SK-N-SH (cell line): ENCODE measurements around the gene PLCG1. TPM values are rescaled to one million over a fixed set of nuclear protein-coding genes. Genes with fewer than 3 reads are reported as not detected.

Experiments used
- CTCF ChIA-PET: fragments of 300-600, 350-600 bp; formaldehyde crosslinking; extraction: SDS; loops from one replicate; lab custom pipeline; 2021; lab: Yijun Ruan, JAX
- POLR2A ChIA-PET: fragments of 350-600 bp; sonication (Branson Sonifier 250); formaldehyde crosslinking; extraction: SDS; loops from one replicate; lab custom pipeline; 2020; ENCODE audit warnings: antibody characterized with exemption, inconsistent platforms; lab: Yijun Ruan, JAX
- DNase-seq: peaks from one replicate; pipeline ENCODE4 v3.0.0; 2012
- H2AFZ ChIP-seq: fragments of 200-600 bp; sonication (generic); 2 replicates; pipeline ENCODE4 v1.8.1; 2016; ENCODE audit warnings: antibody characterized with exemption, mild to moderate bottlenecking, low read depth
- H3F3A ChIP-seq: fragments of 200-600 bp; sonication (generic); replicated peaks from 2 replicates; pipeline ENCODE3; 2016; ENCODE audit warnings: antibody characterized with exemption, mild to moderate bottlenecking; ENCODE audit not compliant: insufficient read depth
- H3K27ac ChIP-seq, 2 experiments: fragments of 200-500 bp in 1 of 2; fragments of 200-600 bp in 1 of 2; sonication (Bioruptor generic) in 1 of 2; sonication (generic), shearing (Covaris generic) in 1 of 2; 2 replicates each; pipeline versions ENCODE4 v1.5.1 to v1.6.1; 2014 to 2016; ENCODE audit warnings: low read depth in 2 of 2, inconsistent platforms in 1 of 2, low read length in 1 of 2, mild to moderate bottlenecking in 1 of 2, mixed read lengths in 1 of 2
- H3K27me3 ChIP-seq: fragments of 200-600 bp; sonication (generic), shearing (Covaris generic); 2 replicates; pipeline ENCODE4 v1.6.1; 2016; ENCODE audit warnings: mixed run types; ENCODE audit not compliant: insufficient read depth
- H3K36me3 ChIP-seq, 2 experiments: fragments of 200-500 bp in 1 of 2; fragments of 200-600 bp in 1 of 2; sonication (Bioruptor generic) in 1 of 2; sonication (generic) in 1 of 2; replicated peaks in 1 of 2; 2 replicates each; pipeline versions ENCODE3 to v1.5.1; 2014 to 2016; ENCODE audit warnings: low read length in 1 of 2, mild to moderate bottlenecking in 1 of 2; ENCODE audit not compliant: insufficient read depth in 2 of 2, control insufficient read depth in 1 of 2
- H3K4me1 ChIP-seq, 2 experiments: fragments of 200-500 bp in 1 of 2; fragments of 200-600 bp in 1 of 2; sonication (Bioruptor generic) in 1 of 2; sonication (generic), shearing (Covaris generic) in 1 of 2; 2 replicates each; pipeline versions ENCODE4 v1.5.1 to v1.6.1; 2014 to 2016; ENCODE audit warnings: low read depth in 1 of 2, low read length in 1 of 2, mixed run types in 1 of 2; ENCODE audit not compliant: insufficient read depth in 2 of 2, control insufficient read depth in 1 of 2
- H3K4me2 ChIP-seq: fragments of 200-600 bp; sonication (generic), shearing (Covaris generic); 2 replicates; pipeline ENCODE4 v1.6.1; 2017; ENCODE audit warnings: mixed run types
- H3K4me3 ChIP-seq, 2 experiments: fragments of 200-500 bp in 1 of 2; fragments of 200-600 bp in 1 of 2; sonication (Bioruptor generic) in 1 of 2; sonication (generic), shearing (Covaris generic) in 1 of 2; 2 replicates each; pipeline versions ENCODE4 v1.5.1 to v1.8.1; 2014 to 2016; ENCODE audit warnings: low read depth in 2 of 2, inconsistent platforms in 1 of 2, low read length in 1 of 2, mild to moderate bottlenecking in 1 of 2, mixed read lengths in 1 of 2, moderate library complexity in 1 of 2
- H3K79me2 ChIP-seq: fragments of 200-600 bp; sonication (generic); 2 replicates; pipeline ENCODE4 v1.8.1; 2017; ENCODE audit warnings: mild to moderate bottlenecking; ENCODE audit not compliant: insufficient read depth
- H3K9ac ChIP-seq: fragments of 200-600 bp; sonication (generic); 2 replicates; pipeline ENCODE4 v1.6.1; 2017; ENCODE audit warnings: mixed run types
- H3K9me2 ChIP-seq: fragments of 200-600 bp; sonication (generic); 2 replicates; pipeline ENCODE4 v1.6.1; 2017; ENCODE audit warnings: mixed run types
- H3K9me3 ChIP-seq: fragments of 200-600 bp; sonication (generic); 2 replicates; pipeline ENCODE4 v1.6.1; 2017; ENCODE audit warnings: mixed run types, mild to moderate bottlenecking, moderate library complexity
- H4K20me1 ChIP-seq: fragments of 200-600 bp; sonication (generic); 2 replicates; pipeline ENCODE4 v1.6.1; 2017; ENCODE audit warnings: mild to moderate bottlenecking, mixed run types; ENCODE audit not compliant: insufficient read depth
- CHD2 ChIP-seq: fragments of 150-350 bp; IDR thresholded peaks from 2 replicates; pipeline ENCODE4 v1.6.1; 2018; ENCODE audit warnings: low read length; ENCODE audit not compliant: partially characterized antibody
- ELF1 ChIP-seq: IDR thresholded peaks from 2 replicates; pipeline ENCODE4 v1.4.0; 2012
- EZH2phosphoT487 ChIP-seq: fragments of 200-600 bp; sonication (generic); IDR thresholded peaks from 2 replicates; pipeline ENCODE4 v1.6.1; 2017; ENCODE audit warnings: low read depth, mixed run types, mild to moderate bottlenecking, antibody characterized with exemption, moderate library complexity, borderline replicate concordance
- FOSL2 ChIP-seq: IDR thresholded peaks from 2 replicates; pipeline ENCODE4 v1.4.0; 2012; ENCODE audit warnings: low read depth, mild to moderate bottlenecking, moderate library complexity, borderline replicate concordance
- FOXM1 ChIP-seq: IDR thresholded peaks from 2 replicates; pipeline ENCODE4 v1.4.0; 2012; ENCODE audit warnings: low read depth, mild to moderate bottlenecking
- GABPA ChIP-seq: IDR thresholded peaks from 2 replicates; pipeline ENCODE4 v1.4.0; 2012; ENCODE audit warnings: low read depth, mild to moderate bottlenecking
- GATA2 ChIP-seq: sonication (generic); formaldehyde crosslinking; IDR thresholded peaks from 2 replicates; pipeline ENCODE4 v1.5.0; 2020; ENCODE audit warnings: mild to moderate bottlenecking, missing genetic modification reagents
- MEF2A ChIP-seq: IDR thresholded peaks from 2 replicates; pipeline ENCODE4 v1.4.0; 2012; ENCODE audit warnings: low read depth, borderline replicate concordance
- MXI1 ChIP-seq: IDR thresholded peaks from 2 replicates; pipeline ENCODE4 v1.6.1; 2012; ENCODE audit warnings: mild to moderate bottlenecking, low read depth, low read length, improper control_type of control experiment
- NFIC ChIP-seq: IDR thresholded peaks from 2 replicates; pipeline ENCODE4 v1.4.0; 2012; ENCODE audit warnings: borderline replicate concordance
- POLR2AphosphoS5 ChIP-seq: IDR thresholded peaks from 2 replicates; pipeline ENCODE4 v1.6.1; 2012; ENCODE audit warnings: low read depth, low read length
- RAD21 ChIP-seq: IDR thresholded peaks from 2 replicates; pipeline ENCODE4 v1.6.1; 2012; ENCODE audit warnings: mild to moderate bottlenecking, low read length
- RCOR1 ChIP-seq: fragments of 150-350 bp; IDR thresholded peaks from 2 replicates; pipeline ENCODE4 v1.6.1; 2017; ENCODE audit warnings: antibody characterized with exemption, low read length
- SMC3 ChIP-seq: IDR thresholded peaks from 2 replicates; pipeline ENCODE4 v1.6.1; 2012; ENCODE audit warnings: low read depth, low read length, improper control_type of control experiment
- TAF1 ChIP-seq: IDR thresholded peaks from 2 replicates; pipeline ENCODE4 v1.6.1; 2012; ENCODE audit warnings: low read depth, mild to moderate bottlenecking, low read length, moderate library complexity, borderline replicate concordance
- TCF12 ChIP-seq: IDR thresholded peaks from 2 replicates; pipeline ENCODE4 v1.4.0; 2012
- YY1 ChIP-seq: IDR thresholded peaks from 2 replicates; pipeline ENCODE4 v1.4.0; 2012; ENCODE audit warnings: low read depth, mild to moderate bottlenecking
- WGBS: methylation state at CpG from one replicate; pipeline ENCODE4 v1.1.6; 2017; ENCODE audit warnings: low lambda C conversion rate; 5-methylcytosine and 5-hydroxymethylcytosine counted together
- polyA plus RNA-seq, 3 experiments: library from polyadenylated mRNA; depleted of rRNA; stranded (reverse); fragments of >200 nt; gene quantifications; 2 replicates each; pipeline ENCODE4 v1.2.3, GENCODE V29; 2012
- TF ChIP-seq, protein P1 (sequence below): IDR thresholded peaks from 2 replicates; pipeline ENCODE4 v1.6.1; 2012; ENCODE audit warnings: mild to moderate bottlenecking, low read depth, low read length, moderate library complexity
- TF ChIP-seq, protein P2 (sequence below): IDR thresholded peaks from 2 replicates; pipeline ENCODE4; 2012
- TF ChIP-seq, protein P3 (sequence below): fragments of 200-600 bp; sonication (generic); IDR thresholded peaks from 2 replicates; pipeline ENCODE4 v1.6.1; 2017; ENCODE audit warnings: antibody characterized with exemption, mild to moderate bottlenecking, moderate library complexity

The PLCG1 gene
- polyA plus RNA-seq, 1 of the 3 experiments (the other 2 are of a cell fraction): 81.4 TPM

DNA sequence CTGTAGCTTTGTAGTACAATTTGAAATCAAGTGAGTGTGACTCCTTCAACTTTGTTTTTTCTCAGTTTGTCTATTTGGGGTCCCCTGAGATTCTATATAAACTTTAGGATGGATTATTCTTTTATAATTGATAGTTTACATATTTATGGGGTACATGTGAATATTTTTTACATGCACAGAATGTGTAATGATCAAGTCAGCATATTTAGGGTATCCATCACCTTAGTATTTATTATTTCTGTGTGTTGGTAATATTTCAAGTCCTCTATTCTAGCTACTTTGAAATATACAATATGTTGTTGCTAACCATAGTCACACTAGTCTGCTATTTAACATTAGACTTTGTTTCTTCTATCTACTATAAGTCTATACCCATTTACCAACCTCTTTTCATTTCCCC lies 50.3 kb downstream of the PLCG1 start (continued):
- TF ChIP-seq, protein P1, sequence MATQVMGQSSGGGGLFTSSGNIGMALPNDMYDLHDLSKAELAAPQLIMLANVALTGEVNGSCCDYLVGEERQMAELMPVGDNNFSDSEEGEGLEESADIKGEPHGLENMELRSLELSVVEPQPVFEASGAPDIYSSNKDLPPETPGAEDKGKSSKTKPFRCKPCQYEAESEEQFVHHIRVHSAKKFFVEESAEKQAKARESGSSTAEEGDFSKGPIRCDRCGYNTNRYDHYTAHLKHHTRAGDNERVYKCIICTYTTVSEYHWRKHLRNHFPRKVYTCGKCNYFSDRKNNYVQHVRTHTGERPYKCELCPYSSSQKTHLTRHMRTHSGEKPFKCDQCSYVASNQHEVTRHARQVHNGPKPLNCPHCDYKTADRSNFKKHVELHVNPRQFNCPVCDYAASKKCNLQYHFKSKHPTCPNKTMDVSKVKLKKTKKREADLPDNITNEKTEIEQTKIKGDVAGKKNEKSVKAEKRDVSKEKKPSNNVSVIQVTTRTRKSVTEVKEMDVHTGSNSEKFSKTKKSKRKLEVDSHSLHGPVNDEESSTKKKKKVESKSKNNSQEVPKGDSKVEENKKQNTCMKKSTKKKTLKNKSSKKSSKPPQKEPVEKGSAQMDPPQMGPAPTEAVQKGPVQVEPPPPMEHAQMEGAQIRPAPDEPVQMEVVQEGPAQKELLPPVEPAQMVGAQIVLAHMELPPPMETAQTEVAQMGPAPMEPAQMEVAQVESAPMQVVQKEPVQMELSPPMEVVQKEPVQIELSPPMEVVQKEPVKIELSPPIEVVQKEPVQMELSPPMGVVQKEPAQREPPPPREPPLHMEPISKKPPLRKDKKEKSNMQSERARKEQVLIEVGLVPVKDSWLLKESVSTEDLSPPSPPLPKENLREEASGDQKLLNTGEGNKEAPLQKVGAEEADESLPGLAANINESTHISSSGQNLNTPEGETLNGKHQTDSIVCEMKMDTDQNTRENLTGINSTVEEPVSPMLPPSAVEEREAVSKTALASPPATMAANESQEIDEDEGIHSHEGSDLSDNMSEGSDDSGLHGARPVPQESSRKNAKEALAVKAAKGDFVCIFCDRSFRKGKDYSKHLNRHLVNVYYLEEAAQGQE: no peak
- no peak for TF ChIP-seq FOSL2
- no peak for TF ChIP-seq POLR2AphosphoS5
- TF ChIP-seq TAF1: no peak
- no peak for TF ChIP-seq SMC3
- TF ChIP-seq MXI1: no peak
- TF ChIP-seq GATA2 (CRISPR knock-in tag): no peak

DNA sequence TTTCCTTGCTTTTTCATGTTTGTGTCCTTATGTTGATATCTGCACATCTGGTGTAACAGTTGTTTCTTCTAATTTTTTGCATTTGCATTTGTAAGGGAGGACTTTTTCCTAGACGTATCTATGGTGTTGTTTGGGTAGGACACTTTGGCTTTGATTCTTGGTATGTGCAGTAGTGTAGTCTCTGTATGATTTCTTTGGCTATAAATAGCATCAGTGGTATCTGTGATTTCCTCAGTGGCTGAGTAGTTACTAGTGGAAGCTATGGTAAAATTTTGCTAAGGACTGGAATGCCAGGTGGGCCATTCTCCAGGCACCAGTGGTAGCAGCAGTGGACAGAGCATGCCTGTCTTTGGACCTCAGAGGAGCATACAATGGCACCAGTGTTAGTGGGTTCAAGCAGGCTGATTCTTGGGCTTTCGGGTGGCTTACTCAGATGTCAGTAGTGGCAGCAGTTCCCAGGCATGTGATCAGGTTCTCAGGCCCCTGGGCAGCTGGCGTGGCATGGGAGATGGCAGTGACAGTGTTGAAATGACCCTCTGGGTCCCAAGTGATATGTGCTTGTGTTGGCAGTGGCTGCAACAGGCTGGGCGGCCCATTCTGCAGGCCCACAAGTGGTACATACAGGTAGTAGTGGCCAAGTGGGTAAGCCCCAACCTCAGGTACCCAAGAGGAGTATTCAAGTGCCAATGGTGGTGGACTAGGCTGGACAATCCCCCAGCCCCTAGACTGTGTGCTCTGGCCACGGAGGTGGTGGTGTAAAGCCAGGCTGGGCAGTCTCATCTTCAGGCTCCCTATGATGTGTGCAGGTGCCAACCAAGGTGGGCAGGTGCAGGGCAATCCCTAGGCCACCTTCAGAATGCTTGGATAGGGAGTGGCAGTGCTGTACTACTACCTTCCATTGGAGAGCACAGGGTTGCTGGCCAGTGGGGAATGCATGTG lies 54.5 kb downstream of the PLCG1 start:
- H3K36me3 ChIP-seq: peaks cover 0 to 34% of the 10 kb centered on the region in 2 experiments
- 98% methylated on average over 4 of the region's 5 CpGs for WGBS
- no peaks in the 10 kb centered on the region for H3K27me3 ChIP-seq
- no peaks in the 10 kb centered on the region for H3K4me1 ChIP-seq
- no peaks in the 10 kb centered on the region for H3F3A ChIP-seq
- H4K20me1 ChIP-seq: no peaks in the 10 kb centered on the region
- H3K4me3 ChIP-seq: no peak overlapping the region
- CTCF ChIA-PET: interaction anchor here (0.8 kb wide), 1 partner anchor 19 kb away, joined by 4 read pairs; no protein-coding TSS in a partner anchor
- no peaks in the 10 kb centered on the region for H3K79me2 ChIP-seq
- H2AFZ ChIP-seq: no peak overlapping the region
- H3K4me2 ChIP-seq: no peak overlapping the region
- H3K9ac ChIP-seq: no peak overlapping the region
- H3K9me2 ChIP-seq: no peaks in the 10 kb centered on the region
- H3K27ac ChIP-seq: no peak overlapping the region
- peaks cover 18% of the 10 kb centered on the region; the same call in 1 of the 2 replicates for H3K9me3 ChIP-seq
- POLR2A ChIA-PET: no interaction called here
- DNase-seq: no peak
- TF ChIP-seq EZH2phosphoT487 (no peak), NFIC (no peak), MEF2A (no peak), YY1 (no peak), MXI1 (no peak), CHD2 (no peak), POLR2AphosphoS5 (no peak), RCOR1 (no peak), FOSL2 (no peak), FOXM1 (no peak), ELF1 (no peak), RAD21 (no peak), TAF1 (no peak), GABPA (no peak), TCF12 (no peak)
- TF ChIP-seq, protein P2, sequence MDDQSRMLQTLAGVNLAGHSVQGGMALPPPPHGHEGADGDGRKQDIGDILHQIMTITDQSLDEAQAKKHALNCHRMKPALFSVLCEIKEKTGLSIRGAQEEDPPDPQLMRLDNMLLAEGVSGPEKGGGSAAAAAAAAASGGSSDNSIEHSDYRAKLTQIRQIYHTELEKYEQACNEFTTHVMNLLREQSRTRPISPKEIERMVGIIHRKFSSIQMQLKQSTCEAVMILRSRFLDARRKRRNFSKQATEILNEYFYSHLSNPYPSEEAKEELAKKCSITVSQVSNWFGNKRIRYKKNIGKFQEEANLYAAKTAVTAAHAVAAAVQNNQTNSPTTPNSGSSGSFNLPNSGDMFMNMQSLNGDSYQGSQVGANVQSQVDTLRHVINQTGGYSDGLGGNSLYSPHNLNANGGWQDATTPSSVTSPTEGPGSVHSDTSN: no peak
- TF ChIP-seq, protein P1: no peak
- TF ChIP-seq, protein P3, sequence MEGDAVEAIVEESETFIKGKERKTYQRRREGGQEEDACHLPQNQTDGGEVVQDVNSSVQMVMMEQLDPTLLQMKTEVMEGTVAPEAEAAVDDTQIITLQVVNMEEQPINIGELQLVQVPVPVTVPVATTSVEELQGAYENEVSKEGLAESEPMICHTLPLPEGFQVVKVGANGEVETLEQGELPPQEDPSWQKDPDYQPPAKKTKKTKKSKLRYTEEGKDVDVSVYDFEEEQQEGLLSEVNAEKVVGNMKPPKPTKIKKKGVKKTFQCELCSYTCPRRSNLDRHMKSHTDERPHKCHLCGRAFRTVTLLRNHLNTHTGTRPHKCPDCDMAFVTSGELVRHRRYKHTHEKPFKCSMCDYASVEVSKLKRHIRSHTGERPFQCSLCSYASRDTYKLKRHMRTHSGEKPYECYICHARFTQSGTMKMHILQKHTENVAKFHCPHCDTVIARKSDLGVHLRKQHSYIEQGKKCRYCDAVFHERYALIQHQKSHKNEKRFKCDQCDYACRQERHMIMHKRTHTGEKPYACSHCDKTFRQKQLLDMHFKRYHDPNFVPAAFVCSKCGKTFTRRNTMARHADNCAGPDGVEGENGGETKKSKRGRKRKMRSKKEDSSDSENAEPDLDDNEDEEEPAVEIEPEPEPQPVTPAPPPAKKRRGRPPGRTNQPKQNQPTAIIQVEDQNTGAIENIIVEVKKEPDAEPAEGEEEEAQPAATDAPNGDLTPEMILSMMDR: no peak
